ENCODE measurements around the gene KRT17. TPM values are rescaled to one million over a fixed set of nuclear protein-coding genes. Genes with fewer than 3 reads are reported as not detected.

The KRT17 gene
- total RNA-seq, 1 experiment from 2014 or later, result 29.0 TPM

DNA sequence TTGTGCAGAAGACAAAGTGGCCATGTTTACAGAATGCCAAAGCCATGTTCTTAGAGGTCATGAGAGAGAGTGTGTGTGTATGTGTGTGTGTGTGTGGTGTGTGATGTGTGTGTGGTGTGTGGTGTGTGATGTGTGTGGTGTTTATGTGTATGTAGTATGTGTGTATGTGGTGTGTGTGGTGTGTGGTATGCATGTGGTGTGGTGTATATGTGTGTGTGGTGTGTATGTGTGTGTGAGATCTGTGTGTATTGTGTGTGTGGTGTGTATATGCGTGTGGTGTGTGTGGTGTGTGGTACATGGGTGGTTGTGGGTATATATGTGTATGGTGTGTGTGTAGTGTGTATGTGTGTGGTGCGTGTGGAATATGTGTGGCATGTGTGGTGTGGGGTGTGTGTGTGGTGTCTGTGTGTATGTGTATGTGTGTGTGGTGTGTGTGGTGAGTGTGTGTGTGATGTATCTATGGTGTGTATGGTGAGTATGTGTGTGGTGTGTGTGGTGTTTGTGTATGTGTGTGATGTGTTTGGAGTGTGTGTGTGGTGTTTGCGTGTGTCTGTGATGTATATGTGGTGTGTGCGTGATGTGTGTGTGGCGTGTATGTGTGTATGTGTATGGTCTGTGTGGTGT is 8.2 kb upstream of the KRT17 start:
- BruUV-seq (replicated peaks), result no TSS peak
- CTCF ChIA-PET, result no interaction called here
- intact Hi-C loops (cut with micrococcal nuclease; ENCODE audit: unreplicated experiment), result no loop called here
- Histone ChIP-seq H3K4me3 (no peak overlapping the region), H3K9me3 (ENCODE audit: insufficient read depth, low read depth) (no peaks in the 10 kb centered on the region), H3K27ac (no peak overlapping the region), H3K9me2 (ENCODE audit: insufficient read depth) (no peaks in the 10 kb centered on the region), H3F3A (ENCODE audit: insufficient read depth, low read depth) (peaks cover 10% of the 10 kb centered on the region; the same call in 1 of the 2 replicates), H2AFZ (no peak overlapping the region), H3K27me3 (ENCODE audit: insufficient read depth, low read depth) (no peaks in the 10 kb centered on the region), H3K4me1 (replicated peaks; ENCODE audit: insufficient read depth) (no peaks in the 10 kb centered on the region), H3K36me3 (ENCODE audit: low read depth) (no peaks in the 10 kb centered on the region), H3K4me2 (no peak overlapping the region), H4K20me1 (ENCODE audit: insufficient read depth) (no peaks in the 10 kb centered on the region), H3K79me2 (ENCODE audit: low read depth) (no peaks in the 10 kb centered on the region)
- POLR2A ChIA-PET (ENCODE audit: unreplicated experiment), result no interaction called here
- TF ChIP-seq, protein P1, sequence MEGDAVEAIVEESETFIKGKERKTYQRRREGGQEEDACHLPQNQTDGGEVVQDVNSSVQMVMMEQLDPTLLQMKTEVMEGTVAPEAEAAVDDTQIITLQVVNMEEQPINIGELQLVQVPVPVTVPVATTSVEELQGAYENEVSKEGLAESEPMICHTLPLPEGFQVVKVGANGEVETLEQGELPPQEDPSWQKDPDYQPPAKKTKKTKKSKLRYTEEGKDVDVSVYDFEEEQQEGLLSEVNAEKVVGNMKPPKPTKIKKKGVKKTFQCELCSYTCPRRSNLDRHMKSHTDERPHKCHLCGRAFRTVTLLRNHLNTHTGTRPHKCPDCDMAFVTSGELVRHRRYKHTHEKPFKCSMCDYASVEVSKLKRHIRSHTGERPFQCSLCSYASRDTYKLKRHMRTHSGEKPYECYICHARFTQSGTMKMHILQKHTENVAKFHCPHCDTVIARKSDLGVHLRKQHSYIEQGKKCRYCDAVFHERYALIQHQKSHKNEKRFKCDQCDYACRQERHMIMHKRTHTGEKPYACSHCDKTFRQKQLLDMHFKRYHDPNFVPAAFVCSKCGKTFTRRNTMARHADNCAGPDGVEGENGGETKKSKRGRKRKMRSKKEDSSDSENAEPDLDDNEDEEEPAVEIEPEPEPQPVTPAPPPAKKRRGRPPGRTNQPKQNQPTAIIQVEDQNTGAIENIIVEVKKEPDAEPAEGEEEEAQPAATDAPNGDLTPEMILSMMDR (conservative IDR thresholded peaks at IDR 0.05), result no peak
- no peak for TF ChIP-seq EZH2 (IDR thresholded peaks at IDR 0.05; ENCODE audit: low read depth)
- no peak for DNase-seq

DNA sequence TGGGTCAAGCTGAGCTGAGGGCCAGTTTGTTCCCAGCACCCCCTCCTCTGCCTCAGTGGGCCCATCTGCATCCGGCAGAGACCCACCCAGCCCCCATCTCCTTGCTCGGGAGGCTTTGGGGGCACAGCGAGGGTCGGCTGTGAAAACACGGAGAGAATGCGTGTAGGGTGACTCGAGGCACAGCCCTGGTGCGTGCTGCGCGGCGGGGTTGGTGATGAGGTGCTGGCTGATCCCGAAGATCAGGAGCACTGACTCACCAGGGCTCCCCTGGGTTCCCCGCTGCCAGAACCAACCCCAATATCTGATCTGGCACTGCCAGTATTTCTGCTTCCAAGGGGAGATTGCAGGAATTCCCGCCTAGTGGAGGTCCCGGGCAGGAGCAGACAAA is 7.5 kb upstream of the KRT17 start:
- BruUV-seq (replicated peaks), result no TSS peak
- Histone ChIP-seq H2AFZ (no peak overlapping the region), H3K79me2 (ENCODE audit: low read depth) (no peaks in the 10 kb centered on the region), H3K36me3 (ENCODE audit: low read depth) (no peaks in the 10 kb centered on the region), H3K27ac (no peak overlapping the region), H3K4me1 (replicated peaks; ENCODE audit: insufficient read depth) (no peaks in the 10 kb centered on the region), H3K4me3 (no peak overlapping the region), H3K4me2 (no peak overlapping the region), H3K9me2 (ENCODE audit: insufficient read depth) (no peaks in the 10 kb centered on the region), H3F3A (ENCODE audit: insufficient read depth, low read depth) (peaks cover 10% of the 10 kb centered on the region; the same call in 1 of the 2 replicates), H3K27me3 (ENCODE audit: insufficient read depth, low read depth) (no peaks in the 10 kb centered on the region), H3K9me3 (ENCODE audit: insufficient read depth, low read depth) (no peaks in the 10 kb centered on the region), H4K20me1 (ENCODE audit: insufficient read depth) (no peaks in the 10 kb centered on the region)
- CTCF ChIA-PET, result no interaction called here
- POLR2A ChIA-PET (ENCODE audit: unreplicated experiment), result no interaction called here
- no peak for DNase-seq
- intact Hi-C loops (cut with micrococcal nuclease; ENCODE audit: unreplicated experiment), result no loop called here
- no peak for TF ChIP-seq EZH2 (IDR thresholded peaks at IDR 0.05; ENCODE audit: low read depth)
- TF ChIP-seq, protein P1 (conservative IDR thresholded peaks at IDR 0.05), result no peak

DNA sequence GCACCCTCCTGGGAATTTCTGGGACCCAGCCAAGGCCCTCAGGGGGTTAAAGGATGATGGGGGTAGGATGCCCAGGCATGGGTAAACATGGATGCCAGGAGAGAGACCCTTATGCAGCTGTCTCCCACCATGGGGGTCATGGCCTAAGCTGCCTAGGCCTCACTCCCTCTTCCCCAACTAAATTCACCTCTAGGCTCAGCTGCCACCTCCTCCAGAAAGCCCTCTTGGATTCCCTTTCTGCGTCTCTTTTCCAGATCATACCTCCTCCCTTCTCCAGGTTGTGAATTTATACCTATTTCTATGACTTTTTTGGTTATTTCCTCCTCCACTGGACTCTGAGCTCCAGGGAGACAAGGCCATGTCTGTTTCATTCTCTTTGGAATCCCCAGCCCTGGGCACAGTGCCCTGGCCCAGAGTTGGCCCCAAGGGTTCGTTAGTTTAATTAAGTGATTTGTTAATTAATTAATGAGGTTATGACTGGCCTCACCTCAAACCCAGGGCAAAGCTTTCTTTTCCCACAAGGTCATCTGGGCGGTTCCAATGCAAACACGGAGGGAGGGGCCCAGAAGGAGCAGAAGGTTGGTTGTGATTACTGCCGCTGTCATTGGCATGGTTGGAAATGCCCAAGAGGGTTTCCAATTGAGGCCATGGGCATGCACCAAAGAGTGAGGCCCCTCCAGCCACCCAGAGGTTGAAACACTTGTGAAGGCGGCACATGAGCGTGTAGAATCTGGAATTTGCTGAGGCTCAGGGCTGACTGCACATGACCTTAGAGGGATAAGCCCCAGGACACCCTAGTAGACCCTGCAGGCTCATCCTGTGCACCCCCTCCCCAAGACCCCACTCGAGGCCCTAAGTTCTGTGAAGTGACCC is 6.9 kb upstream of the KRT17 start:
- Histone ChIP-seq H3K36me3 (ENCODE audit: low read depth) (no peaks in the 10 kb centered on the region), H3K4me1 (replicated peaks; ENCODE audit: insufficient read depth) (no peaks in the 10 kb centered on the region), H2AFZ (no peak overlapping the region), H3K27me3 (ENCODE audit: insufficient read depth, low read depth) (no peaks in the 10 kb centered on the region), H3K4me2 (no peak overlapping the region), H3K9me3 (ENCODE audit: insufficient read depth, low read depth) (no peaks in the 10 kb centered on the region), H3K9me2 (ENCODE audit: insufficient read depth) (no peaks in the 10 kb centered on the region), H3K79me2 (ENCODE audit: low read depth) (no peaks in the 10 kb centered on the region), H3F3A (ENCODE audit: insufficient read depth, low read depth) (peaks cover 10% of the 10 kb centered on the region; the same call in 1 of the 2 replicates), H4K20me1 (ENCODE audit: insufficient read depth) (no peaks in the 10 kb centered on the region), H3K4me3 (no peak overlapping the region), H3K27ac (no peak overlapping the region)
- ChIA-PET POLR2A (ENCODE audit: unreplicated experiment) (no interaction called here), CTCF (interaction anchor here (0.5 kb wide), 1 partner anchor 12 kb away, joined by 3 read pairs; no protein-coding TSS in a partner anchor)
- TF ChIP-seq, protein P1 (conservative IDR thresholded peaks at IDR 0.05), result no peak
- no peak for TF ChIP-seq EZH2 (IDR thresholded peaks at IDR 0.05; ENCODE audit: low read depth)
- DNase-seq, result no peak
- intact Hi-C loops (cut with micrococcal nuclease; ENCODE audit: unreplicated experiment), result no loop called here
- BruUV-seq (replicated peaks), result no TSS peak

Data from PC-9 (cell line).